Measurements from ENCODE around the gene ABHD4.
"Not testable (repeated sequence)": the region's sequence is repeated elsewhere in the genome, so short reads cannot be mapped to it uniquely, and the experiment has no call there.

Gene ABHD4

DNA sequence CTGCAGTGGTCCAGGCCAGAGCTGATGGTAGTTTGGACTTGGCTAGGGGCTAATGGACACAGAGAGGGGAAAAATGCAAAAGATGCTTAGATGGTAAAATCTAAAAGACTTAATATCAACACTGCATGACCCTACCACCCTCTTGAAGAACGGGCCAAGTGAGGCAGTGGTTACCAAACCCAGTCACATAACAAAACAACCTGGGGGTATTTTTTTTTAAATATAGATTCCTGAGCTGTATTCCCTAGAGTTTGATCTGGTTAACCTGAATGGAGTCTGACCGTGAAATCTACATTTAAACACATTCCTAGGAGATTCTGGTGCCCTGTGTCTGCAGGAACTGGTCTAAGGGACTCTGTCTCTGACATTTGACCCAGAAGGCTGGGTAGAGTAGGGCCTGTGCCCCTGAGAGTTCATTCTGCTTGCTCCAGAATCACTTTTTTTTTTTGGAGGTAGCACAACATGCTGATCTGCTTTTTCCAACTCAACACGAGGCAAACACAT, 15.7 kb downstream of the ABHD4 start:
- no peak for DNase-seq
- H3K36me3 ChIP-seq = peaks cover 25% of the 10 kb centered on the region
- H3K27ac ChIP-seq = no peak overlapping the region
- H3K4me3 ChIP-seq (ENCODE audit: low read depth, low read length) = no peak overlapping the region
- no peaks in the 10 kb centered on the region for H3K27me3 ChIP-seq (ENCODE audit: insufficient read depth, low read depth, severe bottlenecking)
- no peaks in the 10 kb centered on the region for H3K9me3 ChIP-seq (ENCODE audit: severe bottlenecking)
- TF ChIP-seq, protein P1, sequence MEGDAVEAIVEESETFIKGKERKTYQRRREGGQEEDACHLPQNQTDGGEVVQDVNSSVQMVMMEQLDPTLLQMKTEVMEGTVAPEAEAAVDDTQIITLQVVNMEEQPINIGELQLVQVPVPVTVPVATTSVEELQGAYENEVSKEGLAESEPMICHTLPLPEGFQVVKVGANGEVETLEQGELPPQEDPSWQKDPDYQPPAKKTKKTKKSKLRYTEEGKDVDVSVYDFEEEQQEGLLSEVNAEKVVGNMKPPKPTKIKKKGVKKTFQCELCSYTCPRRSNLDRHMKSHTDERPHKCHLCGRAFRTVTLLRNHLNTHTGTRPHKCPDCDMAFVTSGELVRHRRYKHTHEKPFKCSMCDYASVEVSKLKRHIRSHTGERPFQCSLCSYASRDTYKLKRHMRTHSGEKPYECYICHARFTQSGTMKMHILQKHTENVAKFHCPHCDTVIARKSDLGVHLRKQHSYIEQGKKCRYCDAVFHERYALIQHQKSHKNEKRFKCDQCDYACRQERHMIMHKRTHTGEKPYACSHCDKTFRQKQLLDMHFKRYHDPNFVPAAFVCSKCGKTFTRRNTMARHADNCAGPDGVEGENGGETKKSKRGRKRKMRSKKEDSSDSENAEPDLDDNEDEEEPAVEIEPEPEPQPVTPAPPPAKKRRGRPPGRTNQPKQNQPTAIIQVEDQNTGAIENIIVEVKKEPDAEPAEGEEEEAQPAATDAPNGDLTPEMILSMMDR (IDR thresholded peaks at IDR 0.05; ENCODE audit: low read depth, low read length) = no peak

DNA sequence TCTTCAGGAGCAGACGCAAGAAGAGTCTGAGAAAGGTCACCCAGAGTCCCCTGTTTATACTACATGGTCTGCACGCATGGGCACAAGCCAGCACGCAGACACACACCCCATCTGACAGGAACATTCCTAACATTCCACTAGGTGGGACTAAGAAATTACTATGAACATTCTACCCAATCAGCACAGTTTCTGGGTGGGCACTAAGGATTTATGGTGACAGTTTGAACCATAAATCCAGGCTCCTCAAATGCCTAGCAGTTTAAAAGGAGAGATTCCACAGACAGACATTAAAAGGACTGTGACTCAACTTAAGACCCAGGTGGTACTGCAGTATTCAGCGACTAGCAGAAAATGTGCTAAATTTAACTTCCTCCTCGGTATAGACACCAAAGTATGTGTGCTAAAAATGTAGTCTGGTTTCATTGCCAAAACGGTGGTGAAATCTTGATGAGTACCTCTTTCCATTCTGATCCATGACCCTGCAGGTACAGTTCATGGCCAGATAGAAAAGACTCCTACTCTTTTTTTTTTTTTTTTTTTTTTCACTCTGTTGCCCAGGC, 16.2 kb downstream of the ABHD4 start:
- no peaks in the 10 kb centered on the region for H3K9me3 ChIP-seq (ENCODE audit: severe bottlenecking)
- TF ChIP-seq, protein P1 (IDR thresholded peaks at IDR 0.05; ENCODE audit: low read depth, low read length) = no peak
- peaks cover 21% of the 10 kb centered on the region for H3K36me3 ChIP-seq
- no peak overlapping the region for H3K4me3 ChIP-seq (ENCODE audit: low read depth, low read length)
- DNase-seq = no peak
- no peaks in the 10 kb centered on the region for H3K27me3 ChIP-seq (ENCODE audit: insufficient read depth, low read depth, severe bottlenecking)
- no peak overlapping the region for H3K27ac ChIP-seq

DNA sequence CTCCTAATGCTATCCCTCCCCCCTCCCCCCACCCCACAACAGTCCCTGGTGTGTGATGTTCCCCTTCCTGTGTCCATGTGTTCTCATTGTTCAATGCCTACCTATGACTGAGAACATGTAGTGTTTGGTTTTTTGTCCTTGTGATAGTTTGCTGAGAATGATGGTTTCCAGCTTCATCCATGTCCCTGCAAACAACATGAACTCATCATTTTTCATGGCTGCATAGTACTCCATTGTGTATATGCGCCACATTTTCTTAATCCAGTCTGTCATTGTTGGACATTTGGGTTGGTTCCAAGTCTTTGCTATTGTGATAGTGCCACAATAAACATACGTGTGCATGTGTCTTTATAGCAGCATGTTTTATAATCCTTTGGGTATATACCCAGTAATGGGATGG, 17.7 kb downstream of the ABHD4 start:
- not testable (repeated sequence) for H3K4me3 ChIP-seq (ENCODE audit: low read depth, low read length); H3K36me3 ChIP-seq; H3K27ac ChIP-seq; DNase-seq; H3K9me3 ChIP-seq (ENCODE audit: severe bottlenecking); H3K27me3 ChIP-seq (ENCODE audit: insufficient read depth, low read depth, severe bottlenecking)

DNA sequence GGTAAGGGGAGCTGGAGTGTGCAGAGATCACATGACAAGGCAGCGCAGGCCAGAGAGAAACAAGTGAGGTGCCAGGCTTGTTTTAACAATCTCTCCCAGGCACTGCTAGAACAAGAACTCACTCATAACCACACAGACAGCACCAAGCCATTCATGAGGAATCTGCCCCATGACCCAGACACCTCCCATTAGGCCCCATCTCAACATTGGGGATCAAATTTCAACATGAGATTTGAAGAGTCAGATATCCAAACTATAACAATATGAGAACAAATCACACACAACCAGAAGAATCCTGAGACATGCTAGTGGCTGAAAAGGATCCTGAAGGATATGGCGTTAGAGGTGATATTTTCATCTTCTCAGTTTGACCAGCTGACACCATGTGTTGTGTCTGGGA, 24.2 kb downstream of the ABHD4 start:
- TF ChIP-seq, protein P1 (IDR thresholded peaks at IDR 0.05; ENCODE audit: low read depth, low read length) = no peak
- H3K36me3 ChIP-seq = no peaks in the 10 kb centered on the region
- H3K4me3 ChIP-seq (ENCODE audit: low read depth, low read length) = no peak overlapping the region
- no peaks in the 10 kb centered on the region for H3K9me3 ChIP-seq (ENCODE audit: severe bottlenecking)
- no peak overlapping the region for H3K27ac ChIP-seq
- no peak for DNase-seq
- H3K27me3 ChIP-seq (ENCODE audit: insufficient read depth, low read depth, severe bottlenecking) = no peaks in the 10 kb centered on the region

DNA sequence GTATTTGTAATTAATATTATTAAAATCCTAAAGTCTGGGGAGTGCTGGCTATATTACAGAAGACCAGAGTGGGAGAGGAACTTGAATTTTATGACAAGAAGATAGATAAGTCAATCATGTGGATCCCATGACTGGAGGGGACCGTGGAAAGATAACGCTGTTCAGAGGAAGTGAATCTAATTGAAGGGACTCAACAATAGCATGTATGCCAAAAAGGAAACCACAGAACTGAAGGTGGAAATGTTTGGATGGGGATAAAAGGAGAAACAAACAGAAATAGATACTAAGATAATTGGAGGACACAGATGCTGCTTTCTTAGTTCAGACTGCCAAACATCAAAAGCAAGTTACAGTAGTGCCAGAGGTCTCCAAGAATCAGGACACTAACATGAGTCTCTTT, 24.9 kb downstream of the ABHD4 start:
- TF ChIP-seq, protein P1 (IDR thresholded peaks at IDR 0.05; ENCODE audit: low read depth, low read length) = no peak
- Histone ChIP-seq H3K27me3 (ENCODE audit: insufficient read depth, low read depth, severe bottlenecking) (no peaks in the 10 kb centered on the region), H3K9me3 (ENCODE audit: severe bottlenecking) (no peaks in the 10 kb centered on the region), H3K4me3 (ENCODE audit: low read depth, low read length) (no peak overlapping the region), H3K27ac (no peak overlapping the region), H3K36me3 (no peaks in the 10 kb centered on the region)
- no peak for DNase-seq

DNA sequence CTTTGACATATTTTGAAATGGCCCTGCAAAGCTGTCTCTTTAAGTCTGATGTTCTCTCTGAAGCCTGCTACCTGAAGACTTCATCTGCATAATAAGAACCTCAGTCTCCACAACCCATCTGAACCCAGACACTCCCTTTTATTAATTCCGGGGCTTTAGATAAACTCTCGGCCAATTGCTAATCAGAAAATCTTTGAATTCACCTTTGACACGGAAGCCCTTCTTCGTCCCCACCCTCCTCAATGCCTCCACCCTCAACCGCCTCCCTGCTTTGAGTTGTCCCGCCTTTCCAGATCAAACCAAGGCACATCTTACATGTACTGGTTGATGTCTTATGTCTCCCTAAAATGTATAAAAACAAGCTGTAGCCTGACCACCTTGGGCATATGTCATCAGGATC, 28.5 kb downstream of the ABHD4 start:
- H3K27me3 ChIP-seq (ENCODE audit: insufficient read depth, low read depth, severe bottlenecking) = no peaks in the 10 kb centered on the region
- DNase-seq = no peak
- H3K4me3 ChIP-seq (ENCODE audit: low read depth, low read length) = no peak overlapping the region
- no peak overlapping the region for H3K27ac ChIP-seq
- no peaks in the 10 kb centered on the region for H3K9me3 ChIP-seq (ENCODE audit: severe bottlenecking)
- TF ChIP-seq, protein P1 (IDR thresholded peaks at IDR 0.05; ENCODE audit: low read depth, low read length) = no peak
- no peaks in the 10 kb centered on the region for H3K36me3 ChIP-seq
